Activated CD4-positive, alpha-beta memory T cell treated with anti-CD3 and anti-CD28 coated beads for 36 hours (primary cell): ENCODE data around the gene RNF183. TPM values are rescaled to one million over a fixed set of nuclear protein-coding genes. Genes with fewer than 3 reads are reported as not detected.
"Not testable (repeated sequence)": the region's sequence is repeated elsewhere in the genome, so short reads cannot be mapped to it uniquely, and the experiment has no call there.

Experiments used
- CTCF ChIA-PET: fragments of 350-600 bp; sonication (Branson Sonifier 250); formaldehyde crosslinking; loops from one replicate; lab custom pipeline; 2021; ENCODE audit warnings: antibody characterized with exemption, inconsistent platforms; lab: Charles Lee
- POLR2A ChIA-PET: fragments of 350-600 bp; sonication (Branson Sonifier 250); formaldehyde crosslinking; loops from one replicate; lab custom pipeline; 2021; ENCODE audit warnings: antibody characterized with exemption; lab: Charles Lee
- DNase-seq: peaks from one replicate; pipeline ENCODE4 v3.0.0-alpha.2; 2020
- H3K27ac Mint-ChIP-seq: one replicate; pipeline ENCODE4 v1.8.0; 2021; ENCODE audit warnings: mixed read lengths
- H3K27me3 Mint-ChIP-seq: one replicate; pipeline ENCODE4 v1.8.0; 2021; ENCODE audit warnings: mixed read lengths
- H3K36me3 Mint-ChIP-seq: one replicate; pipeline ENCODE4 v1.8.0; 2021; ENCODE audit warnings: mixed read lengths
- H3K4me1 Mint-ChIP-seq: one replicate; pipeline ENCODE4 v1.8.0; 2021; ENCODE audit warnings: low read depth, mixed read lengths
- H3K4me3 Mint-ChIP-seq: one replicate; pipeline ENCODE4 v1.8.0; 2021; ENCODE audit warnings: mild to moderate bottlenecking, mixed read lengths
- H3K9me3 Mint-ChIP-seq: one replicate; pipeline ENCODE4 v1.8.0; 2021; ENCODE audit warnings: mixed read lengths
- intact Hi-C: fragments of 100-400 bp; cut with micrococcal nuclease; formaldehyde crosslinking; loops from one replicate; pipeline ENCODE4 v1.15.1; 2023
- total RNA-seq, 2 experiments: library from RNA; stranded (reverse); gene quantifications; one replicate each; pipeline ENCODE4 v1.2.3, GENCODE V29; 2021

The RNF183 gene
- total RNA-seq, 2 experiments from 2014 or later: 0.36 to 0.39 TPM

DNA sequence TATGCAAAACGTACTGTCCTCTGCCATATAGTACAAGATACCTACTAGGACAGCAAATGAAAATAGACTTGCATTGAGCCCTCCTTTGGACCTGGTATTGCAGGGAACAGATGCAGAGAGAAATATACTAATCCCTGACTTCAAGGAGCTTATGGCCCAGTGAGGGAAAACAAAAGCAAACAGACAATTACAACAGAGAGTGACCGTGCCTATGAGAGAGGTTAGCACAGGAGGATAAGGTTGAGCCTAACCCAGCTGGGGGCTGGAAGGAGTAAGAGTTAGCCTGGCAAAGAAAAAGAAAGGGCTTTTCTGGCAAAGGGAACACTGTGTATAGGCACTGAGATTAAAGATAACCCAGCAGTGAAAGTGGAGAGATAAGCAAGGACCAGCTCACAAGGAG is 33.3 kb downstream of the RNF183 start:
- H3K4me1 Mint-ChIP-seq: peaks cover 32% of the 10 kb centered on the region
- ChIA-PET CTCF (interaction anchor here (0.6 to 1.4 kb wide), 7 partner anchors 48 to 385 kb away, joined by 3 to 6 read pairs (median 3); partner anchors contain the start of genes FKBP15 and SLC31A1), POLR2A (interaction anchor here (0.7 to 2.3 kb wide), 4 partner anchors 49 to 157 kb away, joined by 3 to 20 read pairs (median 3); partner anchors contain the start of genes FKBP15, POLE3 and SLC31A1)
- peaks cover 36% of the 10 kb centered on the region for H3K36me3 Mint-ChIP-seq
- peak overlapping the region; percentile 25 for H3K27ac Mint-ChIP-seq
- H3K9me3 Mint-ChIP-seq: no peaks in the 10 kb centered on the region
- H3K4me3 Mint-ChIP-seq: no peak overlapping the region
- no peak for DNase-seq
- no peaks in the 10 kb centered on the region for H3K27me3 Mint-ChIP-seq
- intact Hi-C loops: loop anchor here (1.0 to 10.0 kb wide), 2 partner anchors 50 to 245 kb away; no protein-coding TSS in a partner anchor

DNA sequence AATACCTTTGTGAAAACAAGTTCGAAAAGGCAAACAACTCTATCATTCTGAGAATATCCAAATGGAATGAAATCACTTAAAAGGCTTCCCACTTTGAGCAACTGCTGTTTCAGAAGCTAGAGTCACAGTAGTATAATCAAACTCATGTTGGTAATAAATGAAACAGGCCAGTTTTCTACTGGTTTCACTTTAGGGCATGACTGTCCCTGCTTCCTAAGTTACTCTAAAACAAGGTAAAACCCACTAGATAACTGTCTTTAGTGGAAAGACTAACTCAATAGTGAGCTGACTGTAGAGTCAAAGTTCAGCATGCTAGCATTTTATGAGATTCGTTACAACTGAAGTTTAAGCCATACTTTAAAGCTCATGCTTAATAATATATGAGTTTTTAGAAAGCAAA is 33.8 kb downstream of the RNF183 start:
- no peak overlapping the region for H3K4me3 Mint-ChIP-seq
- DNase-seq: no peak
- H3K9me3 Mint-ChIP-seq: no peaks in the 10 kb centered on the region

DNA sequence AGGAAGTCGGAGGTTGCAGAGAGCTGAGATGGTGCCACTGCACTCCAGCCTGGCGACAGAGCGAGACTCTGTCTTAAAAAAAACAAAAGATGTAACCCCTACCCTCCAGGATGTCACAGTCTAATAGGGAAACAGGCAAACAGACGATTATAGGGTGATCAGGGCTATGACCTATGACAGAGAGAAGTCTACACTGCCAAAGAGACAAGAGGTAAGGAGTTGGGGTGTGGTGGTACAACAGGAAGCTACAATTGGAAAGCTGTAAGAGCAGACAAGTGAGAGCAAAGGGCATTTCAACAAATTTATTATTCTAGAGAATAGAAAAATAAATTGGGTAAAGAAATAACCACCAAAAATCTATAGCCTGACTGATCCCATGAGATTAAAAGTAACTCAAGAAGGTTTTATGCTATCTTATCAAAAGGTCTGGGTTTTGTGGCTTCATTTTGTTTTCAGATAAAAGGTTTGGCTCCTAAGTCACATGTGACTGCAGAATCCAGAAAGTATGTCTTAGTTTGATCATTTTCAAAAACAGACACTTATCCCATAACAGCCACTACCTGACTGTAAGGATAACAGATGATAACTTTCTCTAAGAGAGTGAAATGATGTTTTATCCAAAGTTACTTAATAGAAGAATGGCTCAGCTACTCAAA is 35.1 kb downstream of the RNF183 start:
- Mint-ChIP-seq H3K27ac (peak overlapping the region; percentile 46), H3K4me1 (peaks cover 21% of the 10 kb centered on the region), H3K9me3 (no peaks in the 10 kb centered on the region), H3K4me3 (no peak overlapping the region), H3K36me3 (peaks cover 30% of the 10 kb centered on the region), H3K27me3 (no peaks in the 10 kb centered on the region)
- DNase-seq: no peak
- CTCF ChIA-PET: no interaction called here
- POLR2A ChIA-PET: interaction anchor here (2.3 kb wide), 1 partner anchor 47 kb away, joined by 20 read pairs; the partner anchor contains the start of genes FKBP15 and SLC31A1
- intact Hi-C loops: no loop called here

More for the DNA sequence above, 33.8 kb downstream of the RNF183 start:
- peak overlapping the region; percentile 31 for H3K27ac Mint-ChIP-seq
- CTCF ChIA-PET: interaction anchor here (0.6 to 1.4 kb wide), 7 partner anchors 30 to 322 kb away, joined by 3 to 6 read pairs (median 3); partner anchors contain the start of genes FKBP15 and SLC31A1
- H3K27me3 Mint-ChIP-seq: no peaks in the 10 kb centered on the region
- POLR2A ChIA-PET: interaction anchor here (0.7 to 2.3 kb wide), 5 partner anchors 49 to 388 kb away, joined by 3 to 20 read pairs (median 3); partner anchors contain the start of genes FKBP15, POLE3 and SLC31A1
- peaks cover 36% of the 10 kb centered on the region for H3K36me3 Mint-ChIP-seq
- H3K4me1 Mint-ChIP-seq: peaks cover 32% of the 10 kb centered on the region
- intact Hi-C loops: loop anchor here (1.0 kb wide), 1 partner anchor 49 kb away; no protein-coding TSS in a partner anchor

DNA sequence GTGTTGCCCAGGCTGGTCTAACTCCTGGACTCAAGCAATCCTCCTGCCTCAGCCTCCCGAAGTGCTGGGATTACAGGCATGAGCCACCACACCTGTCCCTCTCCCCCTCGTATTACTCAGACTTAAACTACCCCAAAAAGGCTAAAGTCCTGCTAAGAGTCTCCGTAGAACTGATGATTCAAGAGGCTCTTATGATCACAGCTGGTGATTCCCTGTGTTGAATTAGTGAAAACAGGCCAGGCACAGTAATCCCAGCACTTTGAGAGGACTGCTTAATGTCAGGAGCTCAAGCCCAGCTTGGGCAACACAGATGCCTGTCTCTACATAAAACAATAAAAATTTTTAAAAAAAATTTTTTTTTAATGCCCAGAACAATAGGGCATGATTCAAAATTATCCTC is 37.0 kb downstream of the RNF183 start:
- Mint-ChIP-seq H3K36me3 (peaks cover 22% of the 10 kb centered on the region), H3K4me1 (peaks cover 21% of the 10 kb centered on the region), H3K4me3 (no peak overlapping the region), H3K27me3 (no peaks in the 10 kb centered on the region), H3K27ac (no peak overlapping the region), H3K9me3 (no peaks in the 10 kb centered on the region)
- CTCF ChIA-PET: interaction anchor here (0.8 kb wide), 1 partner anchor 405 kb away, joined by 5 read pairs; no protein-coding TSS in a partner anchor
- intact Hi-C loops: no loop called here
- no peak for DNase-seq
- POLR2A ChIA-PET: interaction anchor here (1.2 kb wide), 1 partner anchor 47 kb away, joined by 4 read pairs; no protein-coding TSS in a partner anchor

DNA sequence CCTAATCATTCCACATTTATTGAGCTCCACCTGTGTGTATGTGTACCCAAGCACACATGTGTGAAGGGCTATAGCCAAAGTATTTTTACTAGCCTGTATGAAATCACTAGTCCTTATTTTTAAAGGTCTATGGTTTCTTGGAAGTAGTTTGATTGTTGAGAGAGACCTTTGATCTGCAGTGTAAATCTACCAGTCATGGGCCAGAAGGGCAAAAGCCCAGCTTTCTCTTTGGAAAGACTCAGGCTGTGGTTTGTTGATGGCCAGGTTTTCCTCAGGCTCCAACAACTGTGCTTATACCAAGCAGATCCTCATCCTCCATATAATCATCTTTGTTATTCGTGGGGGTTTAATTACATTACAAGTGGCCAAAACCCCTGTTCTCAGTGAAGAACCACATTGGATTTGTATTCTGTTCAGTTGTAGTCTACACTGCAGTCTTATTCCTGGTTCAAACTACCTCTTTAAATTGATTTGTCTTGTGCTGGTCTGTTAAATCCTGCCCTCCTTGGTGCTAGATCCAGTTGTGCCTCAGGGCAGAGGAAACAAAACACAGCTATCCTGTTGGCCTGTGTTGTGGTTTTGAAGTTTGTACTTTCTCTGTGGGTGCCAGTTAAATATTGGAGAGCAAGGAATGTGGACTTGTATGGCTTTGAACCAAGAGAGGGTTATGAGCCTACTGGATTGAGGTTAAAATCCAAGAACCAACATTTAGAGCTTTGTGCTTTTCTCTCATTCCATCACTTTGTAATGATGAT is 41.1 kb downstream of the RNF183 start:
- Mint-ChIP-seq H3K27ac (no peak overlapping the region), H3K27me3 (no peaks in the 10 kb centered on the region), H3K4me1 (no peaks in the 10 kb centered on the region), H3K36me3 (peaks cover 16% of the 10 kb centered on the region), H3K4me3 (no peak overlapping the region), H3K9me3 (no peaks in the 10 kb centered on the region)
- intact Hi-C loops: no loop called here
- CTCF ChIA-PET: interaction anchor here (1.3 kb wide), 1 partner anchor 12 kb away, joined by 4 read pairs; no protein-coding TSS in a partner anchor
- POLR2A ChIA-PET: interaction anchor here (0.9 kb wide), 1 partner anchor 29 kb away, joined by 3 read pairs; no protein-coding TSS in a partner anchor
- no peak for DNase-seq

DNA sequence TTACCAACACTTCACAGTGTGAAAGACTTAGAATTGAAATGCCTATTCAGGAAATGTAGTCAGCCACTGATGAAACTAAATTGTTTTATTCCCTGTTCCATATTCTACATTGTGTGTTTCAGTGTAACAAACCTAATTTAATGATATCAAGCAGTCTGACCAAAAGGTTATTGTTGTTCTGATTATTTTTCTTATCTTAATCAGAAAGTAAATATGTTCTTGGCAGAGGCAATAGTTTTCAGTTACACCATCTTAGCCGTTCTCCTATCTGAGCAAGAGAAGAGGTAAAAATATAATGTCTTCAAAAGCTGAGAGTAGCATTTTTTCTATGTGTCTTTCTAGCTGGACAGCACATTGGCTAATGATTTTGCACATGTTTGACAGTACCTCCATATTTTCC is 44.9 kb downstream of the RNF183 start:
- no peaks in the 10 kb centered on the region for H3K27me3 Mint-ChIP-seq
- H3K27ac Mint-ChIP-seq: no peak overlapping the region
- DNase-seq: no peak
- H3K9me3 Mint-ChIP-seq: no peaks in the 10 kb centered on the region
- H3K4me3 Mint-ChIP-seq: no peak overlapping the region
- intact Hi-C loops: no loop called here
- ChIA-PET CTCF (no interaction called here), POLR2A (no interaction called here)
- peaks cover 18% of the 10 kb centered on the region for H3K36me3 Mint-ChIP-seq
- H3K4me1 Mint-ChIP-seq: no peaks in the 10 kb centered on the region

DNA sequence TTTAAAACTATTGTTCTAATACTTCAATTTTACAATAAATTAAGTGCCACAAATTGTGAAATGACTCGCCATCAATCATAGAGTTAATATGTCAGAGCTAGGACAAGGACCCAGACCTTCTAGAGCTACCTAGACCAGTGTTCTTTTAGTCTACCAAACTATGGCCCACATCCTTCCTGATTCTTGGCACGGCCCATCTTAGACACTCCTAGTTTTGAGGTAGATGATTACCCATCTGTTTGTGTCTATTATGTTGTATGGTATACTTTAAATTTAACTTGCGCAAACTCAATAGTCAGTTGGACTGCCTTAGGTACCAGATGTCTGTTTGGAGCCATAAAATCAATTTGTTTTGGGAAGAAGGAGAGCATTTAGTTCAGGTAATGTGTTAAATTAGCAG is 45.3 kb downstream of the RNF183 start:
- intact Hi-C loops: no loop called here
- H3K27ac Mint-ChIP-seq: no peak overlapping the region
- no peaks in the 10 kb centered on the region for H3K4me1 Mint-ChIP-seq
- no peak overlapping the region for H3K4me3 Mint-ChIP-seq
- ChIA-PET CTCF (interaction anchor here (0.9 kb wide), 1 partner anchor 17 kb away, joined by 3 read pairs; the partner anchor contains the start of genes CDC26 and PRPF4), POLR2A (no interaction called here)
- H3K27me3 Mint-ChIP-seq: no peaks in the 10 kb centered on the region
- H3K9me3 Mint-ChIP-seq: no peaks in the 10 kb centered on the region
- peaks cover 18% of the 10 kb centered on the region for H3K36me3 Mint-ChIP-seq
- no peak for DNase-seq

DNA sequence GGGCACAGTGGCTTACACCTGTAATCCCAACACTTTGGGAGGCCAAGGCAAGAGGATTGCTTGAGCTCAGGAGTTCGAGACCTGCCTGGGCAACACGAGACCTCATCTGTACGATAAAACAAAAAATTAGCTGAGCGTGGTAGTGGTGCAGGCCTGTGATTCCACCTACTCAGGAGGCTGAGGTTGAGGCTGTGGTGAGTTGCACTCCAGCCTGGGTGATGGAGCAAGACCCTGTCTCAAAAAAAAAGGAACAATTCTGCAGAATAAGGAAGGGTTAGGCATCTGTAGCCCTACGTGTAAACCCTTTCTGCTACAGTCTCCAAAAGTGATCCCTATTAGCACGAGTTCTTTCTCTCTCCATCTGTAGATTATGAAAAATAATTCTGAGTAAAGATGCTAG is 47.7 kb downstream of the RNF183 start:
- ChIA-PET CTCF (interaction anchor here (1.2 kb wide), 1 partner anchor 399 kb away, joined by 3 read pairs; no protein-coding TSS in a partner anchor), POLR2A (no interaction called here)
- H3K4me1 Mint-ChIP-seq: no peaks in the 10 kb centered on the region
- H3K36me3 Mint-ChIP-seq: peaks cover 13% of the 10 kb centered on the region
- no peak overlapping the region for H3K4me3 Mint-ChIP-seq
- DNase-seq: no peak
- intact Hi-C loops: no loop called here
- peaks cover 2% of the 10 kb centered on the region for H3K9me3 Mint-ChIP-seq
- no peak overlapping the region for H3K27ac Mint-ChIP-seq
- no peaks in the 10 kb centered on the region for H3K27me3 Mint-ChIP-seq

DNA sequence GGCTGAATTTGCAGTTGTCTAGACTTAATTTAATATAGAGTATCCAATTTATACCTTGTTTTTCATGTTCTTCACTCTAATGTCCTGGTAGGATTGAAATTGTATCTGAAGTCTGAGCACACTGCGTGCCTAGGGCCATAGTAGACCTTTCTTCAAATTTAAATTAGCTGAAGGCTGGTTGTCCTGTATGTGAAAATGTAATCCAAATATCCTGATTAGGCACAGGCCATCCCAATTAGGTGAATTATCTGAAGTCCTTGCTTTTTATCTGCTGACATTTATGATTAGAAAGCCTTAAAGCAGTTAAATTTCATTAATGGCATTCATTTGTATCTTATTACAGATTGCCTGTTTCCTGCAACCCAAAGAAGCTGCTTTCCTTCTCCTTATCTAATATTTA is 48.2 kb downstream of the RNF183 start:
- peaks cover 9% of the 10 kb centered on the region for H3K36me3 Mint-ChIP-seq
- no peak overlapping the region for H3K27ac Mint-ChIP-seq

DNA sequence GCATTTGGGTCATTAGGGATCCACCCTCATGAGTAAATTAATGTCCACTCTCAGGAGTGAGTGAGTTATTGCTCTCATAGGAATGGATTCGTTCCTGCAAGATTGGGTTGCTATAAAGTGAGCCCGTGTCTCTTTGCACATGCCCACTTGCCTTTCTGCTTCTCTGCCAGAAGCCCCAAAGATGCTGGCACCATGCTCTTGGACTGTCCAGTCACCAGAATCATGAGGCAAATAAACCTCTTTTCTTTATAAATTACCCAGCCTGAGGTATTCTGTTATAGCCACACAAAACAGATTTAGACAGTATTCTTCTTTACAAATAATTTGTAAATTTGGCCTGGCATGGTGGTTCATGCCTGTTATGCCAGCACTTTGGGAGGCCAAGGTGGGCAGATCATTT is 52.4 kb downstream of the RNF183 start:
- Mint-ChIP-seq H3K9me3 (peaks cover 2% of the 10 kb centered on the region), H3K36me3 (peaks cover 1% of the 10 kb centered on the region), H3K4me3 (no peak overlapping the region), H3K27me3 (no peaks in the 10 kb centered on the region), H3K27ac (no peak overlapping the region), H3K4me1 (no peaks in the 10 kb centered on the region)
- CTCF ChIA-PET: interaction anchor here (2.1 kb wide), 1 partner anchor 24 kb away, joined by 4 read pairs; the partner anchor contains the start of genes CDC26 and PRPF4
- no peak for DNase-seq
- POLR2A ChIA-PET: no interaction called here
- intact Hi-C loops: no loop called here

More for the DNA sequence above, 48.2 kb downstream of the RNF183 start:
- Mint-ChIP-seq H3K9me3 (peaks cover 2% of the 10 kb centered on the region), H3K4me3 (no peak overlapping the region), H3K4me1 (no peaks in the 10 kb centered on the region), H3K27me3 (no peaks in the 10 kb centered on the region)
- ChIA-PET POLR2A (no interaction called here), CTCF (interaction anchor here (0.7 kb wide), 1 partner anchor 61 kb away, joined by 3 read pairs; no protein-coding TSS in a partner anchor)
- intact Hi-C loops: no loop called here
- no peak for DNase-seq

DNA sequence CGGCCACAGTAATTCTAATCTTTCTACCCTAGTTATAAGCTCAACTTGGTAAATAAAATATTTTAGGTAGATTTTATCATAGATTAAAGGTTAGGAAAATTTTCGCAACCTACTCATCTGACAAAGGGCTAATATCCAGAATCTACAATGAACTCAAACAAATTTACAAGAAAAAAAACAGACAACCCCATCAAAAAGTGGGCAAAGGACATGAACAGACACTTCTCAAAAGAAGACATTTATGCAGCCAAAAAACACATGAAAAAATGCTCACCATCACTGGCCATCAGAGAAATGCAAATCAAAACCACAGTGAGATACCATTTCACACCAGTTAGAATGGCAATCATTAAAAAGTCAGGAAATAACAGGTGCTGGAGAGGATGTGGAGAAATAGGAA is 53.5 kb downstream of the RNF183 start:
- DNase-seq, H3K4me1 Mint-ChIP-seq, H3K9me3 Mint-ChIP-seq, H3K4me3 Mint-ChIP-seq, H3K36me3 Mint-ChIP-seq, POLR2A ChIA-PET, H3K27ac Mint-ChIP-seq, H3K27me3 Mint-ChIP-seq, CTCF ChIA-PET, intact Hi-C loops: not testable (repeated sequence)

DNA sequence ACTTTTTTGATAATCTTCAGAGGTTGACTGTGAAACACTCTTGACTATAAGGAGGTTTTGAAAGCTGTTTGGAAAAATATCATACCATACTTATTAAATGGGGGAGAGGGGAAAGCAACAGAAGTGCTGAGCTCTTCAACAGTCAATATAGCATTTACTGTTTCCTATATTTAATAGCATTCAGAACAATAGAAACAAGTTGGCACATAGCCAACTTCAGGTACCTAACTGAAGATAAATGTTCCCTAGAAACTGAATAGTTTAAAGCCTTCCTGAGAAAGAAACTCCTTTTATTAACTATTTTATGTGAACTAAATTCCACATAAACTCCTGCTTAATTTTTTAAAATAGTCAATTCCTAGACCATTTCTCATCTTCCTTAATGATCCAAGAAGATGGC is 55.5 kb downstream of the RNF183 start:
- DNase-seq: no peak
- ChIA-PET POLR2A (no interaction called here), CTCF (no interaction called here)
- intact Hi-C loops: no loop called here
- no peaks in the 10 kb centered on the region for H3K27me3 Mint-ChIP-seq
- H3K4me3 Mint-ChIP-seq: no peak overlapping the region
- peaks cover 2% of the 10 kb centered on the region for H3K9me3 Mint-ChIP-seq
- no peak overlapping the region for H3K27ac Mint-ChIP-seq
- no peaks in the 10 kb centered on the region for H3K4me1 Mint-ChIP-seq
- peaks cover 1% of the 10 kb centered on the region for H3K36me3 Mint-ChIP-seq
